ENCODE data around the gene MAST4.
"Not testable (repeated sequence)": the region's sequence is repeated elsewhere in the genome, so short reads cannot be mapped to it uniquely, and the experiment has no call there.

Gene MAST4

DNA sequence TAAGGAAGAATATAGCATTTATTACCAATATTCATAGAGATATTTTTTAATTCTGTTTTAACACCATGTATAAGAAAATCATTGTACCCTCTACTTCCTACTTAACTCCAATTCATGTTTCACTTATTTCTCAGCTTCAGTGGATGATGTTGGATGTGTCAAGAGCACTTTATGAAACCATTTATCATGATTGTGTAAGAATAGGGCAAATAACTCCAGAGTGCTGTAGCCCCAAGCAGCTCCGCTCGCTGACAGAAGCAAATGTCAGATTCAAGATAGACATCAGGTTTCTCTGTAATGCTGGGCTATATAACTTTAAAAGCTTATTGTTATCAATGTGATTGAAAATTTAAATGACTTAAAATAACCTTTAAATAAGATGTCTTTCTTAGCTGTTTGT, 50.4 kb downstream of the MAST4 start:
- DNase-seq (ENCODE audit: low read depth in 2 of 2), result no peak

GRCh38 chr5:66647146-66647856, 51.1 kb downstream of the MAST4 start:
- DNase-seq (ENCODE audit: low read depth in 2 of 2), result no peak

DNA sequence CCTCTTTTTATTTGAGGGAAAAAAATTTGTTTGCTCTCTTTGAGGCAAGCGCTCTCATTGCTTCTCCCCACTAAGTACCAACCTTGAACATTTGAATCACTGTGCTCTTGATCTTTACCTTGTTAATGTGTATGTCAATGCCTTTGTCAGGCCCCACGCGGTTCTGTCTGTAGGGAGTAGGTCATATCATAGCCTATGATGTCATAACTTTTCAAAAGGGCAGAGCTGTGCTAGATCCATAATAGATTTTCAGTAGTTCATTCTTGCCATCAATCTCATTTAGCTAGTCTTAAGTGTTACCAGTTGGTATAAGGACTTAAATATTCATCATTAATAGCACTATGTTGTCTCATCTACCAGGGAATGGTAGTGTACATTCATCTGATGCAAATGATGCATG, 56.6 kb downstream of the MAST4 start:
- DNase-seq (ENCODE audit: low read depth in 2 of 2), result no peak

- DNase-seq (ENCODE audit: low read depth in 2 of 2), result no peak
These were observed 57.1 kb downstream of the MAST4 start for GRCh38 chr5:66653325-66653724.

DNA sequence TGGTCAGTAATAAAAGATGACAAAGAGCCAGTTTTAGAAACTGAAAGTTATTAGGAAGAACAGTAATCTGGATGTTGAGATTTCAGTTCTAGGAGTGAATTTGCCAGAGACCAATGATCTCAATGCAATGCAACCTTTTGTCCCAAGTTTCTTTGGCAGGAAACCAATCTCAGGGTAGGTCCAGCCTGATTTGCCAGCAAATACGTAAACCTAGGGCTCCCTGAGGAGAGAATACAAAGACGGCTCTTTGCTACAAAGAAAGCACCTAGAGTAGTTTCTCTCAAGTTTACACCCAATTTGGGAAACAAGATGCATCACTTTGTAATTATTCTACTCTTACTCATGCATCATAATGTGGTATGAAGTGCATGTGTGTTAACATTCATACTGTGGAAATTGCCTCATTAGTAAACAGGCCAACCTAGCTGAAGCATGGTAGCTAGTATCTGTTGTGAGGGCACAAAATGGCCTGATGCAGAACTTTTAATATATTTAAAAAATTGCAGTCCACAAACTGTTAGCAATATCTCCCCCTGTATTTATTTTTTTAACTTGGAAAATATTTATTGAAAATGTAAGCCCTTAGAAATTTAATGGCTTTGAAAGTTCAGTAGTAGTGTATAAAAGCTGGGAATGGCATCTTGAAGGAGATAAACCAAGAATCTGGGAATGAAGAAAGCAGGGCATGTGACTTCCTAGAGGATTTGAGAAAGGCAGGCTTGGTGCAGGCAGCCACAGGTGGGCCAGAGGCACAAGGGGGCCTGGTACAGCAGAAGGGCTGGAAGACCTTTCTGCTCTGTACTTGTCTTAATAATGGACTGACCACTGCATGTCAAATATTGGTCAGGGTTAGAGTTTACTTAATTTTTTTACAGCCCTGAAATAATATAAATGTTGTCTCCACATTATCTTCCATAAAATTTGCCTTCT, 59.5 kb downstream of the MAST4 start:
- DNase-seq (ENCODE audit: low read depth in 2 of 2), result no peak

- DNase-seq (ENCODE audit: low read depth in 2 of 2), result no peak
These were observed 62.3 kb downstream of the MAST4 start for GRCh38 chr5:66658516-66658915.

GRCh38 chr5:66659780-66660179, 63.6 kb downstream of the MAST4 start:
- no peak for DNase-seq (ENCODE audit: low read depth in 2 of 2)

GRCh38 chr5:66660396-66660795, 64.2 kb downstream of the MAST4 start:
- no peak for DNase-seq (ENCODE audit: low read depth in 2 of 2)

DNA sequence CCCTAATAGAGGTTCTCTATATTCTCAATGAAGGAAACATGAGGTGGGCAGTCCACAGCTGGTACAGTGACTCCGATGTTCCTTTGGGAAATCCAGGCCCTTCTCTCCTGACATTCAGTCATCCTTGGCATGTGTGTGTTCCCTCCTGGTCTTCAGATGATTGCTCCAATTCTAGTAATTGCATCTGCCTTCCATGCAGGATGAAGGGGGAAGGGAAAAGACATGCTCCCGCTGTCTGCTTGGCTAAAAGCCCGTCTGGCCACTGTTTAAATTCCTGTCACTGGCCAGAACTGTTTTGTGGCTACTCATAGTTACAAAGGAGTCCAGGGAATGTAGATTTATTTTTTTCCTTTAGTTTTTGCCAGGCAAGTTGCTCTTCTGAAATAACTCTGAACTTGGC, 65.0 kb downstream of the MAST4 start:
- DNase-seq (ENCODE audit: low read depth in 2 of 2), result no peak

DNA sequence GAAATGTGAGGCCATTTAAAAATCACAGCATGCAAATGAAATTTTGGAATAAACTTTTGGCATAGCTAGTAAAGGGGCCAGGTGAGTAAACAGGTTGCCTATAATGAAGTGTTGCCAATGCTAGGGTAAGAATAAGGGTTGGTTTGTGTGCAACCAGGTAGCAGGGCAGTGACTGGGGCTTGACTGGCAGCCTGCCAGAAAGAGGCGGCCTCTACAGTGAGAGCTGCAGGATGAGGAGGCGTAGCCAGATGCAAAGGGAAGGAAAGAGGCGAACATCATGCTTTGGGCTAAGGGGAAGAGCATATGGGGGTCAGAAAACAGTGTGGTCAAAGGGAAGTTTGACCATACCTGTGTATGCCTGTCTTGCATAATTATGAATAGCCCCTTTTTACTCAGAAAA, 70.6 kb downstream of the MAST4 start:
- DNase-seq (ENCODE audit: low read depth in 2 of 2), result no peak

DNA sequence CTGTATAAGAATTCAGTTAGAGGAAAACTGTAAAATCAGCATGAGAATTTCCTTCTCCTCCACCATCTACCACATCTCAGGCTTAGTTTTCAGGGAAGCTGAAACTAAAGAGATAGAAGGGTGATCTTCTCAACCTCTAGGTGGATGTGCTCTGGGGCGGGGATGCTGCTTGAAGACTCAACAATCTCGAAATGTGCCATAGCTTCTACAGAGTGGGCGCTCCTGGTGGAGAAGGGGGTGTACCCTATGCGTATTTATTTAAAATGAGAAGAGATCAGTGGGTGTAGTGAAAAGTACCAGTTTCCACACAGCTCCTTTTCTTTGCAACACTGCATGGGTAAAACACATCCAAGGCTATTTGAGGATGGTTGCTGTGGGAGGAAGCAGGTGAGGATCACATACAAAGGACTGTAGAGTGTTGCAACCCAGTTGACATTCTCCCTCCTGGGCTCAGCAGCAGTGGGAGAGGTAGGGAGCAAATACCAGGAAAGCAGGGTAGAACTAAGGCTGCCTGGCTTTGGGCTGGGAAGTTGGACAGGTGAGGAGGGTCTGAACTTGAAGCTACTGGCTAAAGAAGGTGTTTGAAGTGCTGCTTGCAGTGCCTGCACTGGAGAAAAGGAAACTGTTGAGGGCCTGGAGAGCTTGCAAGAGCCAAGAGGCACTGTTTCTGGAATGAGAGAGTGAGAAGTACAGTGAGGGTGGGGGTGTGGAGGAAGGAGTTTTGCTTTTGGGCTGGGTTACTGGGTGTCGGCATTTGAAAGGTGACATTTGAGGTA, 73.1 kb downstream of the MAST4 start:
- DNase-seq (ENCODE audit: low read depth in 2 of 2), result no peak

- no peak for DNase-seq (ENCODE audit: low read depth in 2 of 2)
These were observed 73.6 kb downstream of the MAST4 start for GRCh38 chr5:66669862-66670195.

DNA sequence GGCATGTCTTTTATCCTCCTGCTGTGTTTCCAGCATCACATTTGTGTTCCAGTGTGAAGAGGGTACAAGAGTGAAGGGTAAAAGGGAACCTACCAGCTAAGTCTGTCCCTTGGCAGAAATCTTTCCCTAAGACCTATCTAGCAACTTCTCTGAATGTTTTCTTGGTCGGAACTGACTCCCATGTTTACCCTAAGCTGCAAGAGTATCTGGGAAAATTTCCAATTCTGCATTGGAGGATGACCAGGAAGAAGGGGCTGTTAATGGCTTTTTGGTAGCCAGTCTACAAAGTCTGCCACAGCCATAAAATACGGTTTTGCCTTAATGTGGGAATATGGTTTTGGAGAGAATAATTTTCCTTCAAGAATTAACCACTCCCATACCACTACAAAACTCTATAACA, 75.1 kb downstream of the MAST4 start:
- DNase-seq (ENCODE audit: low read depth in 2 of 2), result no peak

- no peak for DNase-seq (ENCODE audit: low read depth in 2 of 2)
These were observed 78.6 kb downstream of the MAST4 start for GRCh38 chr5:66674802-66675201.

DNA sequence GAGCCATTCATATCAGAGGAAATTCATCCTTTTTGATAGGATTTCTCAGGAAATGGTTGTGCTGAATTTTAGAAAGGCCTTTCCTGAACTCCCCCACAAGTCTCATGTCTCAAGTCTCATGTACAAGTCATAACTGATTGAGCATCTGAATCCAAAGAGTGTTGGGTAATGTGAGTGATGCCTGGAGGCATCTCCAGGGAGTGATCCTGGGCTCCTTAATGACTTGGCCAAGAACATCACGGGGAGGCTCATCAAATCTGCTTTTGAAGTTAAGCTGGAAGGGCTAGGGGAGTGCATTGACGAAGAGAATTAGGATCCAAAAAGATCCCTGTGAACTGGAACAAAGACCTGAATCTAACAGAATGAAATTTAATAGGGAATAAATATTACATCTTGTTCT, 79.2 kb downstream of the MAST4 start:
- DNase-seq (ENCODE audit: low read depth in 2 of 2), result no peak

DNA sequence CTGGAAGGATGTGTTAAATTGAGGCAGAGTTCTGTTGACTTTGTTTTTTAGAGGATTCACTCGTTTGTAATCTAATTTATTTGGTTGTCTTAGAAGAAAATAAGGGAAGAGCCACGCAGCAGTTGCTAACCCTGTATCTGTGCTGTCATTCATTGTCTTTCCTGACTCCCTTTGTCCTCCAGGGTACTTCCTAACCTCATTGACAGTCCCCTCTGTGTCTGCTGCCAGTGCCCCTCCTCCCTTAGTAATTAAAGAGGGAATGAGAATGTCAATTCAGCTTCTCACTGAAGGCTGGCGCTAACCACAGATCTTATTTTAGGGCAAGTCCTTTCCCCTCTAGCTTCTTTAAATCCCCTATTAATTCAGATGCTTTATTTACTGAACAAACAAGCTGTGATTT, 84.0 kb downstream of the MAST4 start:
- no peak for DNase-seq (ENCODE audit: low read depth in 2 of 2)

GRCh38 chr5:66680804-66681203, 84.6 kb downstream of the MAST4 start:
- DNase-seq (ENCODE audit: low read depth in 2 of 2), result no peak

DNA sequence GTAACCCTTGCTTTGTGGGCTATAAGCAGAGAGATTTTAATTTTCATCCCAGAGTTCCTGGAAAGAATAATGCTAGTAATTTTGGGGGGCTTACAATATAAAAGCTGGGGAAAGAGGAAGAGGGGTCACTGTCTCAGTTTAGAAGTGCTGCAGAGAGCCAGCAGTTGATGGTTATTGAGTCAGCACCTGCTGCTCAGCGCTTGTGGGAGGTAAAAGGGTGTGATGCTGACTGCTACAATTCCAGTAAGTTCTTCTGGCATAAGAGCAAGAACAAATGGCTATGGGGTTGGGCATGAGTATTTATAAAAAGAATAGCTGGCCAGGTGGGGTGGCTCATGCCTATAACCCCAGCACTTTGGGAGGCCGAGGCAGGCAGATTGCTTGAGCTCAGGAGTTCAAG, 88.5 kb downstream of the MAST4 start:
- DNase-seq (ENCODE audit: low read depth in 2 of 2), result no peak

- DNase-seq (ENCODE audit: low read depth in 2 of 2), result no peak
These were observed 93.5 kb downstream of the MAST4 start for GRCh38 chr5:66689522-66690220.

GRCh38 chr5:66694036-66694435, 97.8 kb downstream of the MAST4 start:
- no peak for DNase-seq (ENCODE audit: low read depth in 2 of 2)

GRCh38 chr5:66695840-66696239, 99.6 kb downstream of the MAST4 start:
- not testable (repeated sequence) for DNase-seq (ENCODE audit: low read depth in 2 of 2)
